Activated CD8-positive, alpha-beta memory T cell treated with anti-CD3 and anti-CD28 coated beads, Interleukin-2, amount 50 U/mL, for 24 hours (primary cell): ENCODE measurements around the gene SLC2A13.

Experiments used
- DNase-seq: peaks from one replicate; pipeline ENCODE4 v3.0.0-alpha.2; 2020; ENCODE audit errors: extremely low read depth

SLC2A13 gene

GRCh38 chr12:40105515-40106201 is at the start of gene SLC2A13:
SLC2A13 (minus strand) TSS chr12:40106081; CDS start chr12:40105808, 273 bp downstream.
- peak; percentile 29 for DNase-seq

GRCh38 chr12:40154381-40154780 is 48.5 kb upstream of the SLC2A13 start:
- DNase-seq, result no peak

- no peak for DNase-seq
These were observed 47.6 kb upstream of the SLC2A13 start for GRCh38 chr12:40153432-40153831.

GRCh38 chr12:40152783-40153383 is 47.0 kb upstream of the SLC2A13 start:
- peak; percentile 9 for DNase-seq

GRCh38 chr12:40149673-40150260 is 43.9 kb upstream of the SLC2A13 start:
- DNase-seq, result no peak

GRCh38 chr12:40146800-40147797 is 41.2 kb upstream of the SLC2A13 start:
- no peak for DNase-seq

GRCh38 chr12:40145896-40146295 is 40.0 kb upstream of the SLC2A13 start:
- DNase-seq, result no peak

GRCh38 chr12:40144023-40144422 is 38.1 kb upstream of the SLC2A13 start:
- DNase-seq, result no peak

GRCh38 chr12:40142001-40142744 is 36.3 kb upstream of the SLC2A13 start:
- DNase-seq, result no peak

- DNase-seq, result no peak
These were observed 32.6 kb upstream of the SLC2A13 start for GRCh38 chr12:40138526-40138925.

- no peak for DNase-seq
These were observed 31.4 kb upstream of the SLC2A13 start for GRCh38 chr12:40137252-40137651.

- no peak for DNase-seq
These were observed 21.5 kb upstream of the SLC2A13 start for GRCh38 chr12:40127408-40127807.

- no peak for DNase-seq
These were observed 17.6 kb upstream of the SLC2A13 start for GRCh38 chr12:40123496-40123895.

- DNase-seq, result no peak
These were observed 17.0 kb upstream of the SLC2A13 start for GRCh38 chr12:40122842-40123241.

GRCh38 chr12:40117818-40118217 is 11.9 kb upstream of the SLC2A13 start:
- no peak for DNase-seq

GRCh38 chr12:40110586-40110985 is 4.7 kb upstream of the SLC2A13 start:
- DNase-seq, result no peak

GRCh38 chr12:40107803-40108620 is 2.1 kb upstream of the SLC2A13 start:
- no peak for DNase-seq

GRCh38 chr12:40107098-40107802 is 1.4 kb upstream of the SLC2A13 start:
- DNase-seq, result peak; percentile 76

GRCh38 chr12:40106655-40107054 is 774 bp upstream of the SLC2A13 start:
- no peak for DNase-seq

- DNase-seq, result no peak
These were observed 287 bp upstream of the SLC2A13 start for GRCh38 chr12:40106202-40106533.
